ELR (cell line): ENCODE results near the gene SMCO1.
"Not testable (repeated sequence)": the region's sequence is repeated elsewhere in the genome, so short reads cannot be mapped to it uniquely, and the experiment has no call there.

Experiments
- DNase-seq: peaks from one replicate; pipeline ENCODE4 v3.0.0-alpha.2; 2015; ENCODE audit warnings: low read depth

The SMCO1 gene

DNA sequence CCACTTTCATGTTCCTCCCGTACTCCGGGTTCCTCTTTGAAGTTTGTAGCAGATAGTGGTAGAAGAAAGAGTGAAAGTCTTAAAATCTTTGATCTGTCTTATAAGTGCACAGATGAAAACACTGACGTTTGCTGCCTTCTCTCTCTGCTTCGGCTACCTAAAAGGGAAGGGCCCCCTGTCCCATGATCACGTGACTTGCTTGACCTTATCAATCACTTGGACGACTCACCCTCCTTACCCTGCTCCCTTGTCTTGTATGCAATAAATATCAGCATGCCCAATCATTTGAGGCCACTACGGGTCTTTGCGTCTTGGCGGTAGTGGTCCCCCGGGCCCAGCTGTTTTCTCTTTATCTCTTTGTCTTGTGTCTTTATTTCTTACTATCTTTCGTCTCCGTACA, 6.1 kb upstream of the SMCO1 start:
- not testable (repeated sequence) for DNase-seq

GRCh38 chr3:196519718-196520082, 4.6 kb upstream of the SMCO1 start:
- no peak for DNase-seq

- peak; percentile 93 for DNase-seq
Observed at GRCh38 chr3:196518966-196519717, 4.0 kb upstream of the SMCO1 start.

- DNase-seq: no peak
Observed at GRCh38 chr3:196517919-196518318, 2.8 kb upstream of the SMCO1 start.

- DNase-seq: peak; percentile 15
Observed at GRCh38 chr3:196517162-196517800, 2.1 kb upstream of the SMCO1 start.

- no peak for DNase-seq
Observed at GRCh38 chr3:196514350-196514716, 813 bp downstream of the SMCO1 start.

DNA sequence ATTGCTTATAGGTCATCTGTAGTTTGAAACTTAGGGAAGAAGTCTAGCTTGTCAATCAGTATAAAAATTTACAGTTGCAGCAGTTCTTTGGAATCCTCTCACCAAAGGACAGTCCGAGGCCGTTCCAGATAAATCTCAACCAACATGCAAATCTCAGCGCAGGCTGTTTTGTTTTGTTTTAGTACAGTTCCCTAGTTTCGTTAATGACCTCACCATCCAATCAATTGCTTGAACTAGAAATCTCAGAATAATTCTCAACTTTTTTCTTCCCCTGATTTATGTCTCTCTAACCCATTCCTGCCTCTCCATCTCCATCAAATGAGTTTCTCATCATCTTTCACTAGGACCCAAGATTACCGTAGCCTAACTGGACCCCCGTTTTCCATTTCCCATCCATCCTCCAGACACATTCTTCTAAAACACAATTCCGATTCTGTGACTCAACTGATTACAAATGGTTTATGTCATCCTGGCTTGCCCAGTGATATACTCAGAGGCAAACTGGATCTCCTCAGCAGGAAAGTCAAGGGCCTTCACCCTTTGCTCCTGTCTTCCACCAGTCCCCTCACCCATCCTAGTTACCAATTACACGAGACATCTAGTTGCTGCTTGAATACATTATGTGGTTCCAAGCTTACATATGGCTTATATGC, 1.3 kb downstream of the SMCO1 start:
- peak; percentile 86 for DNase-seq

GRCh38 chr3:196511646-196512425, 3.3 kb downstream of the SMCO1 start:
- DNase-seq: not testable (repeated sequence)

DNA sequence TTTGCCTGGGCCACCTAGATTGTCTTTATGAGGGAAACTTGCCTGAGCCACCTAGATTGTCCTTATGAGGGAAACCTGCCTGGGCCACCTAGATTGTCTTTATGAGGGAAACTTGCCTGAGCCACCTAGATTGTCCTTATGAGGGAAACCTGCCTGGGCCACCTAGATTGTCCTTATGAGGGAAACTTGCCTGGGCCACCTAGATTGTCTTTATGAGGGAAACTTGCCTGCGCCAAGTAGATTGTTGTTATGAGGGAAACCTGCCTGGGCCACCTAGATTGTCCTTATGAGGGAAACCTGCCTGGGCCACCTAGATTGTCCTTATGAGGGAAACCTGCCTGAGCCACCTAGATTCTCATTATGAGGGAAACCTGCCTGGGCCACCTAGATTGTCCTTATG, 4.0 kb downstream of the SMCO1 start:
- DNase-seq: not testable (repeated sequence)

DNA sequence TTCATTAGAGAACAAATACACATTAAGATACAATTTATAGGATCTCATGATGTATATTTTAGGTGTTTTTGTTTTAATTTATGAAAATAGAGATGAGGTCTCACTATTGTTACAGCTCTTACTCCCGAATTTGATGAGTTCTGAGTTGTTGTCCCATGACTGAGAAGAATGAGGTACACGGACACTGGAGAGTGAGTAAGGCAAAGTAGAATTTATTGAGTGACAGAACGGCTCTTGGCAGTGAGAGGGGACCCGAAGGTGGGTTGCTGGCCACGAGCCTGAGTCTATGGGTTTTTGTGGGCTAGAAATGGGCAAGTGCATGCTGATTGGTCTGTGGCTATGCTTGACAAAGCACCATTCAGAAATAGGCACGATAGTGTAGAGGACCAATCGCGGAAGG, 8.5 kb downstream of the SMCO1 start:
- no peak for DNase-seq

DNA sequence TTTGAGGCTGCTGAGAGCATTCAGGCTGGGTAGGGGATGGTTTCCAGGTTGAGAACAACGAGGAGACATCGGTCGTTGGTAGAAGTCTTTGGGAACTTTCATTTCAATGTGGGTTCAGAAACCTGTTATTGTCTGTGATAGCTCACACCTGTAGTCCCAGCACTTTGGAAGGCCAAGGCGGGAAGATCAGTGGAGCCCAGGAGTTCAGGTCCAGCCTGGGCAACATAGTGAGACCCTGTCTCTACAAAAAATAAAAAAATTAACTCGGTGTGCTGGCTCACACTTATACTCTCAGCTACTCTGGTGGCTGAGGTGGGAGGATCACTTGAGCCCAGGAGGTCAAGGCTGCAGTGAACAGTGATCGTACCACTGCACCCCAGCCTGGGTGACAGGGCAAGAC, 10.6 kb downstream of the SMCO1 start:
- no peak for DNase-seq

GRCh38 chr3:196504077-196504398, 11.1 kb downstream of the SMCO1 start:
- DNase-seq: not testable (repeated sequence)

- DNase-seq: peak; percentile 97
Observed at GRCh38 chr3:196503196-196504076, 11.7 kb downstream of the SMCO1 start, which contains the start of gene RNF168. Gene RNF168 (minus strand): TSS chr3:196503768. CDS start chr3:196503173, 595 bp downstream.

GRCh38 chr3:196502775-196503195, 12.4 kb downstream of the SMCO1 start:
- peak; percentile 96 for DNase-seq

- DNase-seq: peak; percentile 77
Observed at GRCh38 chr3:196501316-196502044, 13.7 kb downstream of the SMCO1 start.

GRCh38 chr3:196499807-196500524, 15.2 kb downstream of the SMCO1 start:
- DNase-seq: peak; percentile 51

DNA sequence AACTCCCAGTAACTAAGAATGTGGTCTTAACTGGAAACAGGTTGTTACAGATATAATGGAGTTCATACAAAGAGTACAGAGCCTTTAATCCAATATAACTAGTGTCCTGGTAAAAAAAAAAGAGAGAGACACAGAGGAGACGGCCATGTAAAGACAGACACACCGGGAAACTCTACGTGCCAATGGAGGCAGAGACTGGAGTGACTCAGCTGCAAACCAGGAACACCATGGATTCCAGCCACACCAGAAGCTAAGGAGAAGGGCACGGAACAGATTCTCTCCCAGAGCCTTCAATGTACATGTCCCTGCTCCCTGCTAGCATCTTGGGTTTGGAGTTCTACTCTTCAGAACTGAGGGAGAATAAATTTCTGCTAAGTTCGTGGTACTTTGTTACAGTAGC, 16.1 kb downstream of the SMCO1 start:
- DNase-seq: peak; percentile 79

DNA sequence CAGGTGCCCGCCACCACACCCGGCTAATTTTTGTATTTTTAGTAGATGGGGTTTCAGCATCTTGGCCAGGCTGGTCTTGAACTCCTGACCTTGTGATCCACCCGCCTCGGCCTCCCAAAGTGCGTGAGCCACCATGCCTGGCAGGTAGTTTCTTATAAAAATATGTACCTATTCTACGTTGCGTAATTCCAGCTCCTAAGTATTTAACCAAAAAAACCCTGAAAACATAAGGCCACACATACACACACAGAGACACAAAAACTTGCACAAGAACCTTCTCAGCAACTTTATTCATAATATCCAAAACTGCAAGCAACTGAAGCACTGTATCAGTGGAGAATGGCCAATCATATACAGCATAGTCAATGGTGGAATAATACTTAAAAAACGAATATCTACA, 16.8 kb downstream of the SMCO1 start:
- no peak for DNase-seq

- DNase-seq: no peak
Observed at GRCh38 chr3:196496183-196496582, 19.0 kb downstream of the SMCO1 start.

- no peak for DNase-seq
Observed at GRCh38 chr3:196493292-196493691, 21.9 kb downstream of the SMCO1 start.
